Measurements from ENCODE around the gene POMC.
"Not testable (repeated sequence)": the region's sequence is repeated elsewhere in the genome, so short reads cannot be mapped to it uniquely, and the experiment has no call there.

POMC gene

GRCh38 chr2:25160376-25160775 lies 8.0 kb downstream of the POMC start:
- Histone ChIP-seq H3K9me3 (ENCODE audit: control insufficient read depth, low read length) (no peaks in the 10 kb centered on the region), H3K4me3 (ENCODE audit: extremely low read depth, insufficient read depth, low read length, poor library complexity, severe bottlenecking) (no peak overlapping the region), H3K36me3 (ENCODE audit: control insufficient read depth, insufficient read depth, low read length) (peaks cover 3% of the 10 kb centered on the region), H3K27ac (ENCODE audit: low read depth, low read length, severe bottlenecking) (no peak overlapping the region), H3K4me1 (ENCODE audit: control insufficient read depth, insufficient read depth, low read length, poor library complexity, severe bottlenecking) (peaks cover 7% of the 10 kb centered on the region)
- 93 to 94% methylated on average over 5 to 9 of the region's 10 CpGs for WGBS, 2 experiments (ENCODE audit: insufficient coverage in 2 of 2)

GRCh38 chr2:25159949-25160348 lies 8.4 kb downstream of the POMC start:
- Histone ChIP-seq H3K27ac (ENCODE audit: low read depth, low read length, severe bottlenecking) (no peak overlapping the region), H3K4me3 (ENCODE audit: extremely low read depth, insufficient read depth, low read length, poor library complexity, severe bottlenecking) (no peak overlapping the region), H3K36me3 (ENCODE audit: control insufficient read depth, insufficient read depth, low read length) (peaks cover 4% of the 10 kb centered on the region), H3K9me3 (ENCODE audit: control insufficient read depth, low read length) (no peaks in the 10 kb centered on the region), H3K4me1 (ENCODE audit: control insufficient read depth, insufficient read depth, low read length, poor library complexity, severe bottlenecking) (peaks cover 7% of the 10 kb centered on the region)
- WGBS, 2 experiments (ENCODE audit: insufficient coverage in 2 of 2) = 34 to 51% methylated on average over 6 of the region's 8 CpGs

- no peak overlapping the region for H3K27ac ChIP-seq (ENCODE audit: low read depth, low read length, severe bottlenecking)
- no peak overlapping the region for H3K4me3 ChIP-seq (ENCODE audit: extremely low read depth, insufficient read depth, low read length, poor library complexity, severe bottlenecking)
- H3K4me1 ChIP-seq (ENCODE audit: control insufficient read depth, insufficient read depth, low read length, poor library complexity, severe bottlenecking) = peaks cover 7% of the 10 kb centered on the region
- no peaks in the 10 kb centered on the region for H3K9me3 ChIP-seq (ENCODE audit: control insufficient read depth, low read length)
- 95% methylated on average over 9 to 10 of the region's 11 CpGs for WGBS, 2 experiments (ENCODE audit: insufficient coverage in 2 of 2)
- peaks cover 8% of the 10 kb centered on the region for H3K36me3 ChIP-seq (ENCODE audit: control insufficient read depth, insufficient read depth, low read length)
These were observed 10.1 kb downstream of the POMC start for GRCh38 chr2:25158096-25158852.

GRCh38 chr2:25155401-25155800 lies 13.0 kb downstream of the POMC start:
- Histone ChIP-seq H3K36me3 (ENCODE audit: control insufficient read depth, insufficient read depth, low read length) (peaks cover 8% of the 10 kb centered on the region), H3K4me1 (ENCODE audit: control insufficient read depth, insufficient read depth, low read length, poor library complexity, severe bottlenecking) (peaks cover 7% of the 10 kb centered on the region), H3K4me3 (ENCODE audit: extremely low read depth, insufficient read depth, low read length, poor library complexity, severe bottlenecking) (no peak overlapping the region), H3K9me3 (ENCODE audit: control insufficient read depth, low read length) (no peaks in the 10 kb centered on the region), H3K27ac (ENCODE audit: low read depth, low read length, severe bottlenecking) (no peak overlapping the region)
- WGBS, 2 experiments (ENCODE audit: insufficient coverage in 2 of 2) = 89 to 90% methylated on average over 4 to 7 of the region's 10 CpGs

GRCh38 chr2:25151718-25152117 lies 16.7 kb downstream of the POMC start:
- Histone ChIP-seq H3K36me3 (ENCODE audit: control insufficient read depth, insufficient read depth, low read length) (peaks cover 12% of the 10 kb centered on the region), H3K9me3 (ENCODE audit: control insufficient read depth, low read length) (no peaks in the 10 kb centered on the region), H3K4me1 (ENCODE audit: control insufficient read depth, insufficient read depth, low read length, poor library complexity, severe bottlenecking) (no peaks in the 10 kb centered on the region), H3K27ac (ENCODE audit: low read depth, low read length, severe bottlenecking) (no peak overlapping the region), H3K4me3 (ENCODE audit: extremely low read depth, insufficient read depth, low read length, poor library complexity, severe bottlenecking) (no peak overlapping the region)
- 95 to 97% methylated on average over 6 to 12 of the region's 12 CpGs for WGBS, 2 experiments (ENCODE audit: insufficient coverage in 2 of 2)

- 90 to 100% methylated on average over 2 of the region's 5 CpGs for WGBS, 2 experiments (ENCODE audit: insufficient coverage in 2 of 2)
- H3K27ac ChIP-seq (ENCODE audit: low read depth, low read length, severe bottlenecking); H3K4me1 ChIP-seq (ENCODE audit: control insufficient read depth, insufficient read depth, low read length, poor library complexity, severe bottlenecking); H3K9me3 ChIP-seq (ENCODE audit: control insufficient read depth, low read length); H3K4me3 ChIP-seq (ENCODE audit: extremely low read depth, insufficient read depth, low read length, poor library complexity, severe bottlenecking): not testable (repeated sequence)
- H3K36me3 ChIP-seq (ENCODE audit: control insufficient read depth, insufficient read depth, low read length) = peaks cover 13% of the 10 kb centered on the region
These were observed 17.4 kb downstream of the POMC start for GRCh38 chr2:25150993-25151392.

- Histone ChIP-seq H3K9me3 (ENCODE audit: control insufficient read depth, low read length) (no peaks in the 10 kb centered on the region), H3K4me1 (ENCODE audit: control insufficient read depth, insufficient read depth, low read length, poor library complexity, severe bottlenecking) (no peaks in the 10 kb centered on the region), H3K27ac (ENCODE audit: low read depth, low read length, severe bottlenecking) (no peak overlapping the region), H3K4me3 (ENCODE audit: extremely low read depth, insufficient read depth, low read length, poor library complexity, severe bottlenecking) (no peak overlapping the region), H3K36me3 (ENCODE audit: control insufficient read depth, insufficient read depth, low read length) (peaks cover 19% of the 10 kb centered on the region)
- WGBS, 2 experiments (ENCODE audit: insufficient coverage in 2 of 2) = 94 to 97% methylated on average over 4 of the region's 6 CpGs
These were observed 18.7 kb downstream of the POMC start for GRCh38 chr2:25149646-25150045.

- H3K36me3 ChIP-seq (ENCODE audit: control insufficient read depth, insufficient read depth, low read length) = peaks cover 15% of the 10 kb centered on the region
- no peak overlapping the region for H3K27ac ChIP-seq (ENCODE audit: low read depth, low read length, severe bottlenecking)
- WGBS, 2 experiments (ENCODE audit: insufficient coverage in 2 of 2) = 95 to 98% methylated on average over 8 to 10 of the region's 10 CpGs
- no peaks in the 10 kb centered on the region for H3K4me1 ChIP-seq (ENCODE audit: control insufficient read depth, insufficient read depth, low read length, poor library complexity, severe bottlenecking)
- no peak overlapping the region for H3K4me3 ChIP-seq (ENCODE audit: extremely low read depth, insufficient read depth, low read length, poor library complexity, severe bottlenecking)
- H3K9me3 ChIP-seq (ENCODE audit: control insufficient read depth, low read length) = no peaks in the 10 kb centered on the region
These were observed 21.5 kb downstream of the POMC start for GRCh38 chr2:25146896-25147295.

GRCh38 chr2:25145803-25146202 lies 22.6 kb downstream of the POMC start:
- 88 to 90% methylated on average over 4 to 6 of the region's 6 CpGs for WGBS, 2 experiments (ENCODE audit: insufficient coverage in 2 of 2)
- Histone ChIP-seq H3K9me3 (ENCODE audit: control insufficient read depth, low read length) (no peaks in the 10 kb centered on the region), H3K36me3 (ENCODE audit: control insufficient read depth, insufficient read depth, low read length) (peaks cover 15% of the 10 kb centered on the region), H3K4me3 (ENCODE audit: extremely low read depth, insufficient read depth, low read length, poor library complexity, severe bottlenecking) (no peak overlapping the region), H3K27ac (ENCODE audit: low read depth, low read length, severe bottlenecking) (no peak overlapping the region), H3K4me1 (ENCODE audit: control insufficient read depth, insufficient read depth, low read length, poor library complexity, severe bottlenecking) (no peaks in the 10 kb centered on the region)

GRCh38 chr2:25141120-25141519 lies 27.3 kb downstream of the POMC start:
- H3K9me3 ChIP-seq (ENCODE audit: control insufficient read depth, low read length) = no peaks in the 10 kb centered on the region
- 86 to 88% methylated on average over 4 to 7 of the region's 8 CpGs for WGBS, 2 experiments (ENCODE audit: insufficient coverage in 2 of 2)
- H3K27ac ChIP-seq (ENCODE audit: low read depth, low read length, severe bottlenecking) = no peak overlapping the region
- no peaks in the 10 kb centered on the region for H3K4me1 ChIP-seq (ENCODE audit: control insufficient read depth, insufficient read depth, low read length, poor library complexity, severe bottlenecking)
- H3K36me3 ChIP-seq (ENCODE audit: control insufficient read depth, insufficient read depth, low read length) = peaks cover 17% of the 10 kb centered on the region
- no peak overlapping the region for H3K4me3 ChIP-seq (ENCODE audit: extremely low read depth, insufficient read depth, low read length, poor library complexity, severe bottlenecking)

GRCh38 chr2:25140535-25140934 lies 27.8 kb downstream of the POMC start:
- not testable (repeated sequence) for H3K4me1 ChIP-seq (ENCODE audit: control insufficient read depth, insufficient read depth, low read length, poor library complexity, severe bottlenecking); H3K9me3 ChIP-seq (ENCODE audit: control insufficient read depth, low read length); H3K4me3 ChIP-seq (ENCODE audit: extremely low read depth, insufficient read depth, low read length, poor library complexity, severe bottlenecking); H3K27ac ChIP-seq (ENCODE audit: low read depth, low read length, severe bottlenecking)
- peaks cover 19% of the 10 kb centered on the region for H3K36me3 ChIP-seq (ENCODE audit: control insufficient read depth, insufficient read depth, low read length)
- WGBS, 2 experiments (ENCODE audit: insufficient coverage in 2 of 2) = 89 to 100% methylated on average over 2 to 4 of the region's 4 CpGs

All from mesodermal cell (in vitro differentiated cells).